GM18505 (cell line): ENCODE data around the gene GPR68.

Source experiments
- ATAC-seq: cut with Tn5 transposase; IDR thresholded peaks from one replicate; pipeline ENCODE4 v1.9.1; 2021; ENCODE audit not compliant: unreplicated experiment
- POLR2A ChIP-seq: IDR thresholded peaks from 4 replicates; pipeline ENCODE4 v1.6.1; 2011; ENCODE audit warnings: borderline replicate concordance; ENCODE audit not compliant: insufficient read depth, insufficient read length; ENCODE audit errors: extremely low read depth

Gene GPR68

GRCh38 chr14:91244501-91244901 lies at the start of gene GPR68:
TSS of gene GPR68 (minus strand) at chr14:91244704. CDS start at chr14:91235050, 9,654 bp downstream.
- no peak for ATAC-seq
- TF ChIP-seq POLR2A: no peak

- no peak for TF ChIP-seq POLR2A
- ATAC-seq: no peak
Observed at GRCh38 chr14:91294153-91294552, 49.6 kb upstream of the GPR68 start.

- no peak for TF ChIP-seq POLR2A
- ATAC-seq: no peak
Observed at GRCh38 chr14:91293281-91293680, 48.8 kb upstream of the GPR68 start.

GRCh38 chr14:91292491-91292890 lies 48.0 kb upstream of the GPR68 start:
- TF ChIP-seq POLR2A: no peak
- no peak for ATAC-seq

- no peak for ATAC-seq
- TF ChIP-seq POLR2A: no peak
Observed at GRCh38 chr14:91291786-91292405, 47.4 kb upstream of the GPR68 start.

- no peak for TF ChIP-seq POLR2A
- no peak for ATAC-seq
Observed at GRCh38 chr14:91290986-91291385, 46.5 kb upstream of the GPR68 start.

- no peak for ATAC-seq
- no peak for TF ChIP-seq POLR2A
Observed at GRCh38 chr14:91289464-91289863, 45.0 kb upstream of the GPR68 start.

- ATAC-seq: no peak
- no peak for TF ChIP-seq POLR2A
Observed at GRCh38 chr14:91288876-91289275, 44.4 kb upstream of the GPR68 start.

- ATAC-seq: no peak
Observed at GRCh38 chr14:91286530-91286937, 42.0 kb upstream of the GPR68 start.

GRCh38 chr14:91284791-91285548 lies 40.5 kb upstream of the GPR68 start:
- no peak for ATAC-seq
- TF ChIP-seq POLR2A: no peak

More at GRCh38 chr14:91286530-91286937, 42.0 kb upstream of the GPR68 start:
- TF ChIP-seq POLR2A: no peak

- no peak for ATAC-seq
- TF ChIP-seq POLR2A: no peak
Observed at GRCh38 chr14:91284146-91284790, 39.8 kb upstream of the GPR68 start.

GRCh38 chr14:91283666-91284065 lies 39.2 kb upstream of the GPR68 start:
- ATAC-seq: no peak
- TF ChIP-seq POLR2A: no peak

- TF ChIP-seq POLR2A: no peak
- ATAC-seq: no peak
Observed at GRCh38 chr14:91282954-91283645, 38.6 kb upstream of the GPR68 start.
